OCI-LY7 (cell line): ENCODE measurements around the gene HDAC9.

Source experiments
- CTCF ChIP-seq: fragments of 200-600 bp; sonication (generic); conservative IDR thresholded peaks from 2 replicates; pipeline ENCODE4 v1.5.1; 2014; ENCODE audit warnings: mild to moderate bottlenecking, antibody characterized with exemption, low read length, moderate library complexity, mixed read lengths
- EZH2phosphoT487 ChIP-seq: fragments of 200-600 bp; sonication (generic); IDR thresholded peaks from 2 replicates; pipeline ENCODE4 v1.6.1; 2018; ENCODE audit warnings: low read depth, borderline replicate concordance, mild to moderate bottlenecking, mixed run types, antibody characterized with exemption, low read length, moderate library complexity, mixed read lengths

GRCh38 chr7:18488049-18488448, 7.5 kb upstream of the HDAC9 start:
- TF ChIP-seq CTCF = no peak
- no peak for TF ChIP-seq EZH2phosphoT487
